NT2/D1 (cell line): ENCODE data around the gene ETFA.

Experiments used
- DNase-seq: peaks from one replicate; pipeline ENCODE4 v3.0.0-alpha.2; 2011; ENCODE audit warnings: low read depth, low spot score
- H3K27me3 ChIP-seq: 2 replicates; pipeline ENCODE4 v1.6.0; 2011; ENCODE audit warnings: mild to moderate bottlenecking; ENCODE audit not compliant: insufficient read length, insufficient read depth
- H3K36me3 ChIP-seq: 2 replicates; pipeline ENCODE4 v1.6.1; 2011; ENCODE audit warnings: mild to moderate bottlenecking, low read length, mixed read lengths; ENCODE audit not compliant: insufficient read depth, insufficient read length
- H3K4me1 ChIP-seq: 2 replicates; pipeline ENCODE4 v1.5.1; 2011; ENCODE audit not compliant: insufficient read depth, insufficient read length
- H3K4me3 ChIP-seq: 2 replicates; pipeline ENCODE4 v1.5.1; 2011; ENCODE audit warnings: low read depth; ENCODE audit not compliant: insufficient read length
- H3K9ac ChIP-seq: 2 replicates; pipeline ENCODE4 v1.6.0; 2011; ENCODE audit warnings: low read depth; ENCODE audit not compliant: insufficient read length
- H3K9me3 ChIP-seq: 2 replicates; pipeline ENCODE4 v1.5.1; 2011; ENCODE audit warnings: mild to moderate bottlenecking, low read length; ENCODE audit not compliant: insufficient read depth
- SUZ12 ChIP-seq: IDR thresholded peaks from 2 replicates; pipeline ENCODE4 v1.6.1; 2011; ENCODE audit not compliant: insufficient read length, insufficient read depth; ENCODE audit errors: extremely low read depth
- YY1 ChIP-seq: IDR thresholded peaks from 2 replicates; pipeline ENCODE4 v1.6.1; 2011; ENCODE audit not compliant: insufficient read length, insufficient read depth
- ZNF274 ChIP-seq: IDR thresholded peaks from 2 replicates; pipeline ENCODE4 v1.6.1; 2011; ENCODE audit warnings: mild to moderate bottlenecking, low read depth, low read length

The ETFA gene

DNA sequence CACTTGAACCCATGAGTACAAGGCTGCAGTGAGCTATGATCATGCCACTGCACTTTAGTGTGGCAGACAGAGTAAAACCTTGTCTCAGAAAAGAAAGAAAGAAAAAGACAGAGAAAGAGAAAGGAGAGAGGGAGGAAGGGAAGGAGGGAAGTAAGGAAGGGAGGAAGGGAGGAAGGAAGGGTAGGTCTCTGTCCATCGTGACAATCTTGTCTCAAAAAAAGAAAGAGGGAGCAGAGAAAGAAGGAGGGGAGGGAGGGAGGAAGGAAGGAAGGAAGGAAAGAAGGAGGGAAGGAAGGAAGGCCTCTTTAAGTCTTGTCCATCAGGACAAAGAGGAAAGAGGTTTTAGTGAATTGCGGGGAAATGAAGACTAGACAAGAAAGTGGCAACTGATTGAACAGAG, 122.2 kb downstream of the ETFA start:
- Histone ChIP-seq H3K9ac (no peak overlapping the region), H3K36me3 (no peaks in the 10 kb centered on the region), H3K4me3 (no peak overlapping the region), H3K4me1 (peaks cover 16% of the 10 kb centered on the region), H3K9me3 (no peaks in the 10 kb centered on the region), H3K27me3 (peaks cover 23% of the 10 kb centered on the region)
- no peak for DNase-seq
- TF ChIP-seq YY1 = no peak
- TF ChIP-seq SUZ12 = no peak
- TF ChIP-seq ZNF274 = no peak

DNA sequence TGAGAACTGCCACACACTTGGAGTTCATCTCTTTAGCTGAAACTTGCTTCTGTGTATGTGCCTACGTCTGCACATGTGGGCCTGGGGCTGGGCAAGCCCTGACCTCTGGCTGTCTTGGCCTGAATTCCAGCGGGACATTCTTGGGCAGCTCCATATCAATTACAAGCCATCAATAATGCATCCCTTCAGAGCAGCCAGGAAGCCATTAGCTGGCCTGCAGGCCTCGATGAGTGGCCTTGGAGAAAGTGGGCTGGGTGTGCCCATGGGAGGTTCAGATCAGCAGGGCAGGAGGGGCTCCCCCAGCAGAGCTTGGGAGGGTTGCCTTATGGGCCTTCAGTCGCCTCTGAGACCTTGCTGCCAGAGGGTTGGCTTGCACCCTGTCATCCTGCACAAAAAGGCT, 124.1 kb downstream of the ETFA start:
- no peak overlapping the region for H3K4me3 ChIP-seq
- no peak for DNase-seq
- H3K27me3 ChIP-seq = peaks cover 23% of the 10 kb centered on the region
- no peaks in the 10 kb centered on the region for H3K36me3 ChIP-seq
- no peaks in the 10 kb centered on the region for H3K9me3 ChIP-seq
- no peak overlapping the region for H3K9ac ChIP-seq
- H3K4me1 ChIP-seq = peaks cover 14% of the 10 kb centered on the region
- TF ChIP-seq SUZ12 (no peak), YY1 (no peak), ZNF274 (no peak)

DNA sequence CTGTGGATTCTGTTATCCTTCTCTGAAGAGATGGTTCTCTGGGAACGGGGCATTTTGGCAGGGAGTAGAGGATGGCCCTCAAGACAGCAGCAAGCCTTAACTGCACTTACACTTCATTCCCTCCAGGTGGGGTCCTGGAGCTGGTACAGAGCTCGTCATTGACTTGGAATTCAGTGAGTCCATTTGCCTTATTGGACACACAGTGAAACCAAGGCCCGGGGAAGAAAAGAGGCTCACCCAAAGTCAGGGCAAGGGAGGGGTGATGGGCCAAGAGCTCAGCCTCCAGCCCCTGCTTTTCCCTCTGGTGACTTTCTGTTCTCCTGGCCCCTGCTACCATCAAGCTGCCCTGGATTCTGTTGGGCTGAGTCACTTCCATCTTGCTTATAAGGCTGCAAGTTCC, 125.6 kb downstream of the ETFA start:
- Histone ChIP-seq H3K27me3 (peaks cover 18% of the 10 kb centered on the region), H3K4me3 (no peak overlapping the region), H3K36me3 (no peaks in the 10 kb centered on the region), H3K9me3 (no peaks in the 10 kb centered on the region), H3K9ac (no peak overlapping the region), H3K4me1 (peaks cover 10% of the 10 kb centered on the region)
- peak; percentile 50 for DNase-seq
- TF ChIP-seq SUZ12 = no peak
- TF ChIP-seq YY1 = no peak
- no peak for TF ChIP-seq ZNF274

DNA sequence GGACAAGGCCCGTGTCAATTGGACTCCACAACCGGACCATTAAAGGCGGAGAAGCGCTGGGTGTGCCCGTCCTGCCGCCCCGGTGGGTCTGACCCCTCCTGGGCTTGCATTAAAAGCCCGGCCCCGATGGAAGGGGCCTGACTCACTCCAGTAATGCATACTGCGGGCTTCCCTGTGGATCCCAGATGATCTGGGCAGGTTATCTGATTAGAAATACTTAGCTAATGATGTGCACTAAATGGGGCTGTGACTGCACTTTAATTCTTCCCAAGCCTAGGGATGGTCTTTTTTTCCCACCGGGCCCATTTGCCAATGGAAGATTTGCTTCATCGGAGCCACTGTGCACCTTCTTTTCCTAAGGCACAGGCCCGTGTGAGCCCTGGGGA, 126.6 kb downstream of the ETFA start:
- Histone ChIP-seq H3K4me1 (peaks cover 3% of the 10 kb centered on the region), H3K9ac (no peak overlapping the region), H3K36me3 (no peaks in the 10 kb centered on the region), H3K9me3 (no peaks in the 10 kb centered on the region), H3K4me3 (no peak overlapping the region), H3K27me3 (peaks cover 8% of the 10 kb centered on the region)
- TF ChIP-seq ZNF274 = no peak
- TF ChIP-seq SUZ12 = no peak
- TF ChIP-seq YY1 = no peak
- no peak for DNase-seq

DNA sequence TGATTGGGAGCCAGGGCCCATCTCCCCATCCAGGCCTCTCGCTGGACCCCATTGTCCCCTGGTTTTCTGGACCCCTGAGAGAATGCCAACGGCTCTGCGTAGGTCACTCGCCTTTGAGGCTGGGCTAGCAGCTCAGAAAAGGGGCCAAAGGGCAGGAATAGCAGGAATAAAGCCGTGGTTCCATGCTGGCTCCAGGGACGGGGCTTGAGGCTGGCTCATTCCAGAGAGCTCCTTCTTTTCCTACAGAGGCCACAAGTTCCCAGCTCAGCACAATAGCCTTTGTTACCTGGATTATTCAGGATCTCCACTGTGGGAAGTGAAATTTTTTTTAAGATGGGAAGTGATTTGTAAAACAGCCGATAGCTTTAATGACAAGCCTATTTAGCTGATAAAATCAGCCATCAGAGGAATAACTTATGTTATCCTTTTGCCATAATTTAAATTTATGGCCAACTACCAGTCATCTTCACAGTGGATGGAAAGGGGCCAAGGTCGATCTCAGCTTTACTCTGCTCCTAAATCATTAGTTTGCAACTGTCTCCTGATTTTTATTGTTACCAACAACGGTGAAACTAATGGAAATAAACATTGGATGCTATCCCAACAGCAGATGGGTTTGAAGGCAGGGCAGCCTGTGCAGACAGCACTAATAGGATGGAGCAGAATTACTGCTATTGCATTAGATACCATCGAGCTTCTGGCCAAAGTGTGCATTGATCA, 127.2 kb downstream of the ETFA start:
- Histone ChIP-seq H3K4me1 (peaks cover 3% of the 10 kb centered on the region), H3K27me3 (peaks cover 3% of the 10 kb centered on the region), H3K9ac (no peak overlapping the region), H3K36me3 (no peaks in the 10 kb centered on the region), H3K9me3 (no peaks in the 10 kb centered on the region), H3K4me3 (no peak overlapping the region)
- TF ChIP-seq SUZ12 = no peak
- no peak for TF ChIP-seq ZNF274
- no peak for TF ChIP-seq YY1
- no peak for DNase-seq

DNA sequence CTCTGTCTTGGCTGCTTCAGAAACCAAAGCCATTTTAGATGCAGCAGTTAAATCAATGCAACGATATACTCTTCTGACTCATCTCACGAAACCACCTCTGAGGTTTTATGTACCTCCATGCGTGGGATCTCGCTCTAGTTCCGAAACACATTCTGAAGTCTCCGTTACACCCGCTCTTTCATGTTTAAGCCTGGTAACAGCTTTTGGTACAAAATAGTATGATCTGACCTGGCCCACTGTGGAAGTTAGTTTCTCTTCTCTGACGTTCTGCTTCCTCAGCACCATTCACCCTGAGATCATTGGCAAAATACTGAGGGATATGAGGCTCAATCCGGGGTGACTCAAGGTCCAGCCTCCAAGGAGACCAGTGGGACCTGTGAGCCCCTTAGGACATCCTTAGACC, 129.6 kb downstream of the ETFA start:
- TF ChIP-seq YY1 (no peak), ZNF274 (no peak), SUZ12 (no peak)
- no peaks in the 10 kb centered on the region for H3K27me3 ChIP-seq

DNA sequence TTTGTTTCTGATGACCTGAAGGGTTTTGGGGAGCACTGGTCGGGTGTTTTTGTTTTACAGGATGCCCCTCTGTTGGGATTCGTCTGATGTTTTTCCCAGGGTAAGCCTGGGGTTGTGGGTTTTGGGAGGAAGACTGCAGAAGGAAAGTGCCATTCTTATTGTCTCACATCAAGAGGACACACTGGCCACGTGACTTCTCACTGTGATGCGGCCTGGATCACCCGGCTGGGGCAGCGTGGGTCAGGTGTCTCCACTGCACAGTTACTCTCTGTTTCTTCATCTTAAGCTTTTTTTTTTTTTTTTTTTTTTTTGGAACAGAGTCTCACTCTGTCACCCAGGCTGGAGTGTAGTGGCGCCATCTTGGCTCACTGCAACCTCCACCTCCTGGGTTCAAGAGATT, 130.9 kb downstream of the ETFA start:
- peaks cover 14% of the 10 kb centered on the region for H3K4me1 ChIP-seq
- TF ChIP-seq YY1 (no peak), ZNF274 (no peak), SUZ12 (no peak)
- H3K9ac ChIP-seq = no peak overlapping the region
- H3K9me3 ChIP-seq = no peaks in the 10 kb centered on the region
- H3K27me3 ChIP-seq = no peaks in the 10 kb centered on the region
- H3K36me3 ChIP-seq = no peaks in the 10 kb centered on the region
- no peak overlapping the region for H3K4me3 ChIP-seq
- DNase-seq = no peak

More for the DNA sequence above, 129.6 kb downstream of the ETFA start:
- DNase-seq = no peak
- Histone ChIP-seq H3K9me3 (no peaks in the 10 kb centered on the region), H3K4me1 (peaks cover 14% of the 10 kb centered on the region), H3K36me3 (no peaks in the 10 kb centered on the region), H3K4me3 (no peak overlapping the region), H3K9ac (no peak overlapping the region)
